ENCODE data around the gene TSHZ2.

DNA sequence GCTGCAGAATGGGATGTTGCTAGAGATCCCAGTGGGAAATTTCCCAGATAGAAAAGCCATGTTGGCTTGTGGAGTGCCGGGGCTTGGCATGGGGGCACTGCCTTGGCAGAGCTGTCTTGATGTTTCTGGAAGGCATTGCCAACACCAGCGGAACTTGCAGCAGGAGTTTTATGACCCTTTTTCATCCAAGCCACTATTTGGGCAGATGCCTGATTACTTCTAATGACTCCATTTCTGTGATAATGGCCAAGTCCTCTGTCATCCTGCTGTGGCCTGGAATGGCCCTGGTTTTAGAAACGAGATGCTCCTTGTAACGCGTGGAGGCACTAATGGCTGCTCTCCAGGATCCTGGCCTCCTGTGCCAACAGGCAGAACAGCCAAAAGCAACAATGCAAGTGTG lies 392.5 kb downstream of the TSHZ2 start:
- no peak for TF ChIP-seq POLR2AphosphoS5 (IDR thresholded peaks at IDR 0.05; ENCODE audit: low read depth, low read length)
- no peak for TF ChIP-seq POLR2A (IDR thresholded peaks at IDR 0.05; ENCODE audit: low read depth, low read length)
- TF ChIP-seq TAF1 (IDR thresholded peaks at IDR 0.05; ENCODE audit: borderline replicate concordance, low read depth, low read length) = no peak

All from GM12892 (cell line).